NAMALWA (cell line): ENCODE results near the gene AMY1A.
"Not testable (repeated sequence)": the region's sequence is repeated elsewhere in the genome, so short reads cannot be mapped to it uniquely, and the experiment has no call there.

ENCODE experiments used
- DNase-seq: peaks from one replicate; pipeline ENCODE4 v3.0.0-alpha.2; 2015; ENCODE audit warnings: low spot score

The AMY1A gene

GRCh38 chr1:103655460-103655859 is at the start of gene AMY1A:
AMY1A (plus strand) TSS chr1:103655760; CDS start chr1:103656331, 571 bp downstream.
- DNase-seq = not testable (repeated sequence)

- DNase-seq = no peak
Observed at GRCh38 chr1:103616362-103616761, 39.2 kb upstream of the AMY1A start.

GRCh38 chr1:103616994-103617477 is 38.5 kb upstream of the AMY1A start, which contains the start of gene AMY2A:
AMY2A (plus strand) TSS chr1:103617427; CDS start chr1:103617441, 14 bp downstream.
- not testable (repeated sequence) for DNase-seq

- DNase-seq = not testable (repeated sequence)
Observed at GRCh38 chr1:103627436-103627835, 28.1 kb upstream of the AMY1A start.

GRCh38 chr1:103641194-103641593 is 14.4 kb upstream of the AMY1A start:
- not testable (repeated sequence) for DNase-seq

- not testable (repeated sequence) for DNase-seq
Observed at GRCh38 chr1:103643908-103644307, 11.7 kb upstream of the AMY1A start.

- not testable (repeated sequence) for DNase-seq
Observed at GRCh38 chr1:103650305-103650704, 5.3 kb upstream of the AMY1A start.

GRCh38 chr1:103650889-103651288 is 4.7 kb upstream of the AMY1A start:
- not testable (repeated sequence) for DNase-seq

- DNase-seq = not testable (repeated sequence)
Observed at GRCh38 chr1:103654133-103654532, 1.4 kb upstream of the AMY1A start.

GRCh38 chr1:103676335-103676734 is 20.8 kb downstream of the AMY1A start:
- not testable (repeated sequence) for DNase-seq

GRCh38 chr1:103696110-103696509 is 40.5 kb downstream of the AMY1A start, which contains the start of gene AMY1B:
AMY1B (minus strand) TSS chr1:103696210; CDS start chr1:103695639, 571 bp downstream.
- not testable (repeated sequence) for DNase-seq

GRCh38 chr1:103697430-103697829 is 41.9 kb downstream of the AMY1A start:
- DNase-seq = not testable (repeated sequence)

- DNase-seq = not testable (repeated sequence)
Observed at GRCh38 chr1:103700669-103701068, 45.1 kb downstream of the AMY1A start.

GRCh38 chr1:103701256-103701655 is 45.7 kb downstream of the AMY1A start:
- not testable (repeated sequence) for DNase-seq

- DNase-seq = not testable (repeated sequence)
Observed at GRCh38 chr1:103707670-103708069, 52.1 kb downstream of the AMY1A start.

GRCh38 chr1:103710381-103710780 is 54.8 kb downstream of the AMY1A start:
- DNase-seq = not testable (repeated sequence)
